HG03196 (cell line): ENCODE measurements around the gene PLA2G2C.

Source experiments
- ATAC-seq: cut with Tn5 transposase; IDR thresholded peaks from one replicate; pipeline ENCODE4 v1.9.1; 2021; ENCODE audit not compliant: unreplicated experiment

Gene PLA2G2C

GRCh38 chr1:20184997-20185833 is 1.1 kb downstream of the PLA2G2C start:
- ATAC-seq: no peak

GRCh38 chr1:20184481-20184900 is 1.8 kb downstream of the PLA2G2C start:
- ATAC-seq: no peak

GRCh38 chr1:20183616-20184271 is 2.6 kb downstream of the PLA2G2C start:
- no peak for ATAC-seq

GRCh38 chr1:20183035-20183434 is 3.3 kb downstream of the PLA2G2C start:
- ATAC-seq: no peak

- no peak for ATAC-seq
Measured at GRCh38 chr1:20182415-20182814, 3.9 kb downstream of the PLA2G2C start.

- ATAC-seq: no peak
Measured at GRCh38 chr1:20180844-20181207, 5.5 kb downstream of the PLA2G2C start.

- no peak for ATAC-seq
Measured at GRCh38 chr1:20180129-20180843, 6.0 kb downstream of the PLA2G2C start.

GRCh38 chr1:20179371-20180128 is 6.8 kb downstream of the PLA2G2C start:
- no peak for ATAC-seq

GRCh38 chr1:20178634-20179370 is 7.5 kb downstream of the PLA2G2C start:
- ATAC-seq: no peak

GRCh38 chr1:20174937-20175666 is 11.2 kb downstream of the PLA2G2C start:
- no peak for ATAC-seq

- ATAC-seq: no peak
Measured at GRCh38 chr1:20172033-20172590, 14.2 kb downstream of the PLA2G2C start.

GRCh38 chr1:20169932-20170331 is 16.4 kb downstream of the PLA2G2C start:
- no peak for ATAC-seq

GRCh38 chr1:20168564-20169491 is 17.5 kb downstream of the PLA2G2C start:
- ATAC-seq: no peak

- ATAC-seq: no peak
Measured at GRCh38 chr1:20167126-20167525, 19.2 kb downstream of the PLA2G2C start.

GRCh38 chr1:20166051-20166450 is 20.3 kb downstream of the PLA2G2C start:
- ATAC-seq: no peak

- no peak for ATAC-seq
Measured at GRCh38 chr1:20165522-20165951, 20.8 kb downstream of the PLA2G2C start.

GRCh38 chr1:20164694-20165202 is 21.6 kb downstream of the PLA2G2C start:
- ATAC-seq: no peak

GRCh38 chr1:20160034-20160433 is 26.3 kb downstream of the PLA2G2C start:
- no peak for ATAC-seq
